Germinal center (tissue), 1 donor: ENCODE data around the gene IFNG.

Experiments used
- DNase-seq: peaks from one replicate; pipeline ENCODE4 v3.0.0; 2012; ENCODE audit warnings: mixed read lengths, low spot score

Gene IFNG

GRCh38 chr12:68166317-68166831 is 6.8 kb upstream of the IFNG start:
- DNase-seq = no peak

GRCh38 chr12:68163560-68164081 is 4.1 kb upstream of the IFNG start:
- DNase-seq = no peak

DNA sequence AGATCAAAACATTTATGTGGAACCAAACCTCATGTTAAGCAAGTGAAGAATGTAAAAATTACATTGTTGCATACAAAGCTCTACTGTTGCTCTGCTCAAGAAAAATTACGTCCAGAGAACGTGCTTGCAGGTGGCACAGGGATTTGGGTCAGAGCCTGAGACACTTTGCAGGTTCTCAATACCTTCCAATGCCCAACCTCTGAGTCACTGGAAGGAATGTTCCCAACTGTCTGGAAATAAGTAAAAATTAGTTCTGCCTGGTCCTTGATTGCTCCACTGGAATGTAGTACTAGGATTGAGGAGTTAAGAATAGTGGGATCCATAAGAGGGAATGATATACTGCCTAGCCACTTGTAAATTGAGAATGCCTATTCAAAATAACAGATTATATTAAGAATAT is 2.8 kb upstream of the IFNG start:
- no peak for DNase-seq

- DNase-seq = peak; percentile 24
Measured at GRCh38 chr12:68158432-68158831, 1.1 kb downstream of the IFNG start.

- no peak for DNase-seq
Measured at GRCh38 chr12:68157380-68157779, 2.2 kb downstream of the IFNG start.

- no peak for DNase-seq
Measured at GRCh38 chr12:68156636-68157035, 2.9 kb downstream of the IFNG start.

DNA sequence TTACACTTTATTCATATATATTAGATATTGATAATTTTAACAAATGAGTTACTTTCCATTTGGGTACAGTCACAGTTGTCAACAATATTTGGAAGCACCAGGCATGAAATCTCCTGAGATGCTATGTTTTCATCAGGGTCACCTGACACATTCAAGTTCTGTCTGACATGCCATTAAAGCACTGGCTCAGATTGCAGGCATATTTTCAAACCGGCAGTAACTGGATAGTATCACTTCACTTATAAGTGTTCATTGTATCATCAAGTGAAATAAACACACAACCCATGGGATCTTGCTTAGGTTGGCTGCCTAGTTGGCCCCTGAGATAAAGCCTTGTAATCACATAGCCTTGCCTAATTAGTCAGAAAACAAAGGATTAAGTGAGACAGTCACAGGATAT is 4.8 kb downstream of the IFNG start:
- DNase-seq = no peak

- no peak for DNase-seq
Measured at GRCh38 chr12:68148261-68148951, 11.1 kb downstream of the IFNG start.

DNA sequence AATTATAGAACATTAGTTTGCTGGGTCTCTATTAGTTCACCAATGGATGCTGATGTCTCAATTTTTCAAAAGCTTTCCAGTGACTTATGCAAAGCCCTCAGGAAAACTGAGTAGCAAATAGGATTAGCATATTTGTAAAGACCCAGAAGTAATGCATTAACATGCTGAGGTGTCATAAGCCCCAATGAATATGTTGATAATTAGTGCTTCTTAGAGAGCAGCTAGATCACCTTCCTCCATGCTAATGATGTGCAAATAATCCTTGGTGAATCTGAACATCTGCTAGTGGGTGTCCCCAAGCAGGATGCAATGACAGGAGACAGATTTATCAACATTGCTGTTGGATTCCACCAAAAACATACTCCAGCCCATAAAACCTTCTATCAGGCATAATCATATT is 19.0 kb downstream of the IFNG start:
- no peak for DNase-seq

- DNase-seq = no peak
Measured at GRCh38 chr12:68139941-68140340, 19.6 kb downstream of the IFNG start.

GRCh38 chr12:68139001-68139400 is 20.5 kb downstream of the IFNG start:
- DNase-seq = no peak

DNA sequence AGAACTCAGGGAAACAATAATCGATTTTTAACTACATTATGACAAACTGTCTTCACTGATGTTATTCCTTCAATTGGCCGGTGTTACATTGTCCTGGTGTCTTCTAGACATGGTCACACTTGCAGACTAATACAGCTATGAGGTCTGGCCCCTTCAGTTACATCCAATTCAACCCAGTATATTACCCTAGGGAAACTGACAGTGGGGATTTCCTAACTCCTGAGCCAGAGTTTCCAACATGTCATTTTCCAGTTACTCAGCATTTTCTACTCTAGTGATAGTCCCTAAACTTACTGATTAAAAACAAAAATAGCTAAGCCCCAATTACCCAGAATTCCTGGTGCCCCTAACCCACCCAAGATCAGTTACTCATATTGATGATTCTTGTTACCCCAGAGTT is 21.1 kb downstream of the IFNG start:
- DNase-seq = no peak

GRCh38 chr12:68137335-68137830 is 22.2 kb downstream of the IFNG start:
- no peak for DNase-seq

DNA sequence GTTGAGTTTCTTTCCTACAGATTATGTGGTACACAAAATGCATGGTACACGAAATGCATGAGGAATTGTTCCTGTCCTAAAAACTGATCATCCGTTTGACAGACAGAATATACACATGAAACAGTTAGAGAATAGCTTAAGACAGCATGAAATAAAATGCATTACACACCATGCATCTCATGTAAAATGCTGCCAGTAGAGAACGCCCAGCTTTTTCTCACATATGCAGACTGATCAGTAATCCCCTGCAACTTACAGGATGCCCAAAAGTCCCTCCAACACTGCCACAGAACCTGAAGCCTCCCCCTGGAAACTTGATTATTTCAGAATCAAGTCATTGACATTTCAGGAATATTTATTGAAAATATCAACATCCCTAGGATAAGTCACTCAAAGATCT is 24.0 kb downstream of the IFNG start:
- DNase-seq = no peak

- DNase-seq = no peak
Measured at GRCh38 chr12:68131867-68132414, 27.6 kb downstream of the IFNG start.

- DNase-seq = no peak
Measured at GRCh38 chr12:68129979-68130378, 29.6 kb downstream of the IFNG start.

- no peak for DNase-seq
Measured at GRCh38 chr12:68122236-68122920, 37.2 kb downstream of the IFNG start.

DNA sequence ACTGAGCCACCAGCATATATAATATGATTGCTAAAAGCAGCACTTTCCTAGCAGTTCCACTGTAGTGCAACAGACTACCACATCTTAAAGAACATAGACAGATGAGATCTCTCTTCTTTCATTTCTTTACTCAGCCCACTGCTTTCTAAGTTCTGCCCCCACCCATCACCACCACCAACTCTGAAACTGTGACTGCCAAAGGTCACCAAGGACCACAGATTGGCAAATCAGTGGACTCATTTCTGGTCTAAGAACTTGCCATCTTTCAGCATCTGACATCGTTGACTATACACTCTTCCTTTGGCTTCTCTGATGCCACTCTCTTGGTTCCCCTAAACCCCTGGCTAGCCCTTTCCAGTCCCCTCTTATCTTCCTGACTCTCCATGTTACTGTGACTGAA is 38.4 kb downstream of the IFNG start:
- no peak for DNase-seq

GRCh38 chr12:68119724-68120211 is 39.8 kb downstream of the IFNG start:
- no peak for DNase-seq

DNA sequence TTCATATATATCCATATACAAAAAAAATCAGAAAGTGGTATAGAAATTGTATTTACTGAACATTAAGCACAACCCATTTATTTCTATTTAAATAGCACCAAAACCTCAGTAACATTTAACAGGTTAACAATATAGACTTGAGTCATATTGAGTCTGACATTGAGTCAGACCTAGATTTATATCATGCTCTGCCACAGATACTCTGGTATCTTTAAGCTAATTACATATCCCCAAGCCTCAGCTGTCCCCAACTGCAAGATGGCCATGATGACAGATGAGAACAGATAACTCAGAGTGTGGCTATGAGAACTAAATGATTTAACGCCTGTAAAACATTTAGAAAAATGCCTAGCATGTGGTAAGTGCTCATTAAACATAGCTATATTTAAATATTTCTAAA is 40.3 kb downstream of the IFNG start:
- no peak for DNase-seq

DNA sequence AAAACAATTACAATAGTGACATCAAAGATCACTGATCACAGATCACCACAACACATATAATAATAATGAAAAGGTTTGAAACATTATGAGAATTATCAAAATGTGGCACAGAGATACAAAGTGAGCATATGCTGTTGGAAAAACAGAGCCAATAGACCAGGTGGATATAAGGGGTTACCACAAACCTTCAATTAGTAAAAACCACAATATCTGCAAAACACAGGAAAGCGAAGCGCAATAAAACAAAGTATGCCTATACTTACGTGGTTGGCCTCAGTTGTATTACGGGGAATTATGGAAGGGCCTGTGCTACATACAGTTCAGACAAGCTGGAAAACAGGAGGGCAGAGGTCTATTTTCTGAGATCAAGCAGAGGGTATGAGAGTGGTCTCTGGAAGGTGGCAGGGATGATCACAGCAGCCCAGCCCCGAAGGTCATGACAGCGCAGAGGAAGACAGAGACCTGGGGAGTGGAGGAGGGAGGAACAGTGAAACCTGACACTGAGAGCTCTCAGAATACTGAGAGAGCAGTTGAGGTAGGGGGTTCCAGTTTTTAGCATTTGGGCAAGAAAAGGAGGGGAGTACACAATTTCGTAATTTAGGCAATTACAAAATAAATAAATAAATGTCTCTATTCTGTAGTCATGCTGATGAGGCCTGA is 41.3 kb downstream of the IFNG start:
- DNase-seq = no peak

DNA sequence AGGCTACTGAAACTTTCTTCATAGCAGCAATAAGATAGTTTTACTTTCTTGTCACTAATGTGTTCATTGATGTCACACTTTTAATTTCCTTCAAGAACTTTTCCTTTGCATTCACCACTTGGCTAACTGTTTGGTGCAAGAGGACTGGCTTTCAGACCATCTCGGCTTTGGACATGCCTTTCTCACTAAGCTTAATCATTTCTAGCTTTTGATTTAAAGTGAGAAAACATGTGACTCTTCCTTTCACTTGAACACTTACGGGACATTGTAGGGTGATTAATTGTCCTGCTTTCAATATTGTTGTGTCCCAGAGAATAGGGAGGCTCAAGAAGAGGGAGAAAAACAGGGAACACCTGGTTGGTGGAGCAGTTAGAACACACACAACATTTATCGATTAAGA is 41.9 kb downstream of the IFNG start:
- DNase-seq = no peak
